B cell (primary cell): Measurements from ENCODE around the gene CERS6. TPM values are rescaled to one million over a fixed set of nuclear protein-coding genes. Genes with fewer than 3 reads are reported as not detected.

ENCODE experiments used
- ATAC-seq: fragments of 200-7000 bp; cut with Tn5 transposase; one replicate; pipeline ENCODE4 v1.10.0; 2021; ENCODE audit warnings: low read depth, mild to moderate bottlenecking, moderate number of reproducible peaks, moderate library complexity
- CTCF ChIA-PET: fragments of 350-600 bp; sonication (Branson Sonifier 250); formaldehyde crosslinking; loops from one replicate; lab custom pipeline; 2021; ENCODE audit warnings: antibody characterized with exemption, inconsistent platforms; lab: Charles Lee
- POLR2A ChIA-PET: fragments of 350-600 bp; sonication (Branson Sonifier 250); formaldehyde crosslinking; loops from one replicate; lab custom pipeline; 2021; ENCODE audit warnings: antibody characterized with exemption; lab: Charles Lee
- DNase-seq: peaks from one replicate; pipeline ENCODE4 v3.0.0; 2013
- H2AFZ ChIP-seq: 2 replicates; pipeline ENCODE4 v1.6.1; 2012; ENCODE audit warnings: mild to moderate bottlenecking, low read depth, low read length; ENCODE audit not compliant: insufficient read depth, poor library complexity, severe bottlenecking
- H3K27ac ChIP-seq, 2 donors: 1 replicate in 1 of 2; 2 replicates in 1 of 2; pipeline ENCODE4 v1.5.1; 2012 to 2013; ENCODE audit warnings: low read length in 2 of 2, mild to moderate bottlenecking in 2 of 2, moderate library complexity in 1 of 2
- H3K27me3 ChIP-seq, 4 experiments: fragments of 200-600 bp in 1 of 4; sonication (generic) in 1 of 4; replicated peaks in 1 of 4; 1 replicate in 2 of 4; 2 replicates in 2 of 4; pipeline versions ENCODE4 v1.6.1 to v1.7.0; 2013 to 2016; ENCODE audit warnings: low read length in 3 of 4, mild to moderate bottlenecking in 2 of 4, mixed read lengths in 1 of 4, moderate library complexity in 1 of 4; ENCODE audit not compliant: insufficient read depth in 4 of 4, control insufficient read depth in 3 of 4; ENCODE audit errors: control extremely low read depth in 1 of 4
- H3K36me3 ChIP-seq, 2 experiments: replicated peaks in 1 of 2; 1 replicate in 1 of 2; 2 replicates in 1 of 2; pipeline versions ENCODE4 v1.6.1 to v1.7.1; 2013; ENCODE audit warnings: low read length in 1 of 2; ENCODE audit not compliant: insufficient read depth in 2 of 2, control insufficient read depth in 1 of 2; ENCODE audit errors: control extremely low read depth in 1 of 2, extremely low read depth in 1 of 2
- H3K4me1 ChIP-seq, 2 donors: fragments of 200-600 bp in 1 of 2; sonication (generic) in 1 of 2; 1 replicate in 1 of 2; 2 replicates in 1 of 2; pipeline versions ENCODE4 v1.5.1 to v1.6.1; 2013 to 2017; ENCODE audit warnings: low read length in 2 of 2; ENCODE audit not compliant: control insufficient read depth in 2 of 2, insufficient read depth in 2 of 2
- H3K4me2 ChIP-seq: replicated peaks from 2 replicates; pipeline ENCODE3; 2012; ENCODE audit warnings: mild to moderate bottlenecking, low read depth, low read length; ENCODE audit not compliant: poor library complexity, severe bottlenecking
- H3K4me3 ChIP-seq, 5 experiments: fragments of 200-600 bp in 1 of 5; sonication (generic) in 1 of 5; 1 replicate in 3 of 5; 2 replicates in 2 of 5; pipeline versions ENCODE4 v1.5.1 to v1.7.0; 2011 to 2016; ENCODE audit warnings: low read length in 4 of 5, mild to moderate bottlenecking in 4 of 5, low read depth in 2 of 5, control low read depth in 1 of 5, moderate library complexity in 1 of 5; ENCODE audit not compliant: insufficient read depth in 1 of 5; ENCODE audit errors: control extremely low read depth in 1 of 5, extremely low read depth in 1 of 5
- H3K79me2 ChIP-seq: fragments of 200-600 bp; sonication (generic); one replicate; pipeline ENCODE4 v1.6.0; 2016; ENCODE audit warnings: low read length; ENCODE audit not compliant: control insufficient read depth, insufficient read depth
- H3K9ac ChIP-seq: fragments of 200-600 bp; sonication (generic); 2 replicates; pipeline ENCODE4 v1.6.1; 2017; ENCODE audit warnings: mild to moderate bottlenecking, low read length, moderate library complexity
- H3K9me3 ChIP-seq, 3 donors: one replicate each; pipeline versions ENCODE4 v1.6.1 to v1.7.1; 2013; ENCODE audit warnings: low read length in 2 of 3; ENCODE audit not compliant: control insufficient read depth in 2 of 3, insufficient read depth in 1 of 3; ENCODE audit errors: control extremely low read depth in 1 of 3
- H4K20me1 ChIP-seq: 2 replicates; pipeline ENCODE4 v1.6.0; 2012; ENCODE audit warnings: mild to moderate bottlenecking, low read length; ENCODE audit not compliant: insufficient read depth, control insufficient read depth, poor library complexity, severe bottlenecking
- H3K27ac Mint-ChIP-seq: one replicate; pipeline ENCODE4 v1.8.0; 2021; ENCODE audit warnings: mixed read lengths
- H3K27me3 Mint-ChIP-seq: one replicate; pipeline ENCODE4 v1.8.0; 2021; ENCODE audit warnings: mixed read lengths
- H3K4me1 Mint-ChIP-seq: one replicate; pipeline ENCODE4 v1.8.0; 2021; ENCODE audit warnings: mixed read lengths
- H3K4me3 Mint-ChIP-seq: one replicate; pipeline ENCODE4 v1.8.0; 2021; ENCODE audit warnings: mixed read lengths
- H3K9me3 Mint-ChIP-seq: one replicate; pipeline ENCODE4 v1.8.0; 2022; ENCODE audit warnings: mixed read lengths; ENCODE audit not compliant: insufficient read depth
- EZH2 ChIP-seq: IDR thresholded peaks from 2 replicates; pipeline ENCODE4 v1.6.1; 2012; ENCODE audit warnings: borderline replicate concordance, low read depth, mild to moderate bottlenecking, moderate library complexity, low read length; ENCODE audit not compliant: insufficient read depth, poor library complexity, severe bottlenecking
- WGBS: methylation state at CpG from one replicate; pipeline ENCODE4 v1.1.5; 2013; ENCODE audit warnings: missing lambda C conversion rate; ENCODE audit not compliant: insufficient coverage; 5-methylcytosine and 5-hydroxymethylcytosine counted together
- intact Hi-C: fragments of 100-400 bp; cut with micrococcal nuclease; formaldehyde crosslinking; loops from one replicate; pipeline ENCODE4 v1.10.0; 2022
- polyA plus RNA-seq: library from polyadenylated mRNA; depleted of rRNA; stranded (reverse); fragments of >200 nt; gene quantifications from 2 replicates; pipeline ENCODE4 v1.2.3, GENCODE V29; 2012
- total RNA-seq, 2 donors: library from RNA; stranded (reverse); fragments of 120-200 nt in 1 of 2; gene quantifications; 1 replicate in 1 of 2; 2 replicates in 1 of 2; pipeline versions ENCODE4 v1.2.3 to v1.2.4, GENCODE V29; 2013 to 2022
- TF ChIP-seq, protein P1 (sequence below): fragments of 200-600 bp; IDR thresholded peaks from one replicate; pipeline ENCODE4 v1.8.0; 2022; ENCODE audit warnings: antibody characterized with exemption, mild to moderate bottlenecking

The CERS6 gene
- total and polyA plus RNA-seq, 2 donors (not counting 1 experiment from before 2014, with no cell fraction given), result 2.2 to 5.5 TPM

DNA sequence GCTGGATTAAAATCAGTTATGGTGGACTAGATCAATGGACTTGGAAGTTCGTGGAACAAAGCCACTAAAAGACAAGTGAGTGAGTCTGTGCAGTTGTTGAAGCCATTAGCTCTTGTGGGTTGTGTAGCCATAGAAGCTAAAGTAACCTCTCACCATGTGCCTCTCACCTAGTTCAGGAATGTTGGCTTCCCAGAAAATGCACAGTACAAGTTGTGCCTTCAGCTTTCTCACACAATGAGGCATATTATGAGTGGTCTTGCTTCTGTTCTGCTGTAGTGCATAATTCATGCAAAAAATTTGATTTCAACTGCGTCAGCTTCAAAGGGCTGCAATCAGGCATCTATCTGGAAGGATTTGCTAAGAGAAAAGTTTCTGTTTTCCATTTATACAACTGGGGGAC, 26.2 kb downstream of the CERS6 start:
- no peak overlapping the region for H2AFZ ChIP-seq
- no peak overlapping the region for H3K4me3 Mint-ChIP-seq
- H3K4me3 ChIP-seq, result no peak overlapping the region
- H3K36me3 ChIP-seq, result no peaks in the 10 kb centered on the region
- CTCF ChIA-PET, result no interaction called here
- 79% methylated on average over 2 of the region's 2 CpGs for WGBS
- no peaks in the 10 kb centered on the region for H3K27me3 ChIP-seq
- DNase-seq (no peak), ATAC-seq (no peak)
- no peaks in the 10 kb centered on the region for H3K4me1 ChIP-seq
- H3K4me2 ChIP-seq, result no peak overlapping the region
- H3K27ac Mint-ChIP-seq, result no peak overlapping the region
- no peak overlapping the region for H3K9ac ChIP-seq
- H4K20me1 ChIP-seq, result no peaks in the 10 kb centered on the region
- H3K9me3 Mint-ChIP-seq, result peaks cover 2% of the 10 kb centered on the region
- POLR2A ChIA-PET, result no interaction called here
- TF ChIP-seq, protein P1, sequence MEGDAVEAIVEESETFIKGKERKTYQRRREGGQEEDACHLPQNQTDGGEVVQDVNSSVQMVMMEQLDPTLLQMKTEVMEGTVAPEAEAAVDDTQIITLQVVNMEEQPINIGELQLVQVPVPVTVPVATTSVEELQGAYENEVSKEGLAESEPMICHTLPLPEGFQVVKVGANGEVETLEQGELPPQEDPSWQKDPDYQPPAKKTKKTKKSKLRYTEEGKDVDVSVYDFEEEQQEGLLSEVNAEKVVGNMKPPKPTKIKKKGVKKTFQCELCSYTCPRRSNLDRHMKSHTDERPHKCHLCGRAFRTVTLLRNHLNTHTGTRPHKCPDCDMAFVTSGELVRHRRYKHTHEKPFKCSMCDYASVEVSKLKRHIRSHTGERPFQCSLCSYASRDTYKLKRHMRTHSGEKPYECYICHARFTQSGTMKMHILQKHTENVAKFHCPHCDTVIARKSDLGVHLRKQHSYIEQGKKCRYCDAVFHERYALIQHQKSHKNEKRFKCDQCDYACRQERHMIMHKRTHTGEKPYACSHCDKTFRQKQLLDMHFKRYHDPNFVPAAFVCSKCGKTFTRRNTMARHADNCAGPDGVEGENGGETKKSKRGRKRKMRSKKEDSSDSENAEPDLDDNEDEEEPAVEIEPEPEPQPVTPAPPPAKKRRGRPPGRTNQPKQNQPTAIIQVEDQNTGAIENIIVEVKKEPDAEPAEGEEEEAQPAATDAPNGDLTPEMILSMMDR, result no peak
- TF ChIP-seq EZH2, result no peak
- peaks cover 0 to 3% (median 1%) of the 10 kb centered on the region in 3 donors for H3K9me3 ChIP-seq
- H3K27ac ChIP-seq, result no peak overlapping the region
- peaks cover 22% of the 10 kb centered on the region for H3K4me1 Mint-ChIP-seq
- peaks cover 46% of the 10 kb centered on the region for H3K79me2 ChIP-seq
- intact Hi-C loops, result no loop called here
- no peaks in the 10 kb centered on the region for H3K27me3 Mint-ChIP-seq

DNA sequence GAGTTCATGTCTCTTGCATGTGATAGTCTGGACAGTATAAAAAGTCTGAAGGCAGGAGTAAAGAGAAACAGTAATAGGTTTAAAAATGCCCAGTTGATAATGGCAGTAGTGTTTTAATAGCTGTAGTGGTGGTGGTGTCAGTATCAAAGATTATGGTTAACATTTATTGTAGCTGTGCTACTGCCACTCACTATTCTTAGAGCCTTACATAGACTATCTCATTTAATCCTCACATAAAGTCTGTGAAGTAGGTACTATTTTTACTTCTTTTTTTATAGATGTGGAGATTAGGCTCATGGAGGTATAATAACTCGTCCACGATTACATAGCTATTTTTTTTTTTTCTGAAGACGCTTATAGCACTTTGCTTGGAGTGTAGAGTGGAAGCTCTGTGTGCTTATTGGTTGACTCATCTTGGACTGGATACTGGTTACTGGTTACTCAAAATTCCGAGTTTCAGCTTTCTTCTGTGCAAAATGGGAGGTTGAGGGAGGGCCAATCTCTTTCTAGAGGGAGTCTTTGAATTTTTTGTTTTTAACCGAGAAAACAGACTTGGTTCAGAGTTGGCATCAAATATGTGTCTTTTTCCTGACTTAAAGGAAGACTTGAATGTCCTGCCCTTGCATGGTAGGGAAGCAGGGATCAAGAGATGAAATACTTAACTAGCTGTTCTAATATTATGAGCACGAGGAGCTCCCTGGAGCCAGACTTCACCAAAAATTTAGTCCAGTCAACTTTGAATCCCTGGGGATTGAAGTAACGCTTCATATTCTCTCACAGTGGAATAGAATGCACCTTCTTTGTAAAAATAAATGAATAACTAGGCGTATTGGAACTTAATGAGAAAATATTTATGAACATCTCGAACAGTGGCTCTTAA, 27.1 kb downstream of the CERS6 start:
- H3K4me2 ChIP-seq, result no peak overlapping the region
- Mint-ChIP-seq H3K4me1 (peaks cover 22% of the 10 kb centered on the region), H3K4me3 (no peak overlapping the region), H3K27ac (no peak overlapping the region), H3K9me3 (peaks cover 2% of the 10 kb centered on the region), H3K27me3 (no peaks in the 10 kb centered on the region)
- no peak overlapping the region for H2AFZ ChIP-seq
- no peaks in the 10 kb centered on the region for H3K36me3 ChIP-seq
- WGBS, result 97% methylated on average over 3 of the region's 9 CpGs
- no peaks in the 10 kb centered on the region for H3K4me1 ChIP-seq
- ChIA-PET POLR2A (no interaction called here), CTCF (interaction anchor here (0.6 to 1.5 kb wide), 4 partner anchors 11 to 437 kb away, joined by 3 read pairs; no protein-coding TSS in a partner anchor)
- peaks cover 38% of the 10 kb centered on the region for H3K79me2 ChIP-seq
- no peak overlapping the region for H3K4me3 ChIP-seq
- ATAC-seq (no peak), DNase-seq (no peak)
- H3K9ac ChIP-seq, result no peak overlapping the region
- no peaks in the 10 kb centered on the region for H3K27me3 ChIP-seq
- peaks cover 1 to 5% (median 3%) of the 10 kb centered on the region in 3 donors for H3K9me3 ChIP-seq
- no peaks in the 10 kb centered on the region for H4K20me1 ChIP-seq
- intact Hi-C loops, result no loop called here
- TF ChIP-seq EZH2, result no peak
- TF ChIP-seq, protein P1, result no peak
- no peak overlapping the region for H3K27ac ChIP-seq
